ENCODE results near the gene CENPM.
"Not testable (repeated sequence)": the region's sequence is repeated elsewhere in the genome, so short reads cannot be mapped to it uniquely, and the experiment has no call there.

CENPM gene

GRCh38 chr22:41966607-41967240 lies 19.8 kb upstream of the CENPM start:
- DNase-seq (ENCODE audit: low read depth in 2 of 2): peak in 1 of 2 donors; percentile 18

- DNase-seq (ENCODE audit: low read depth in 2 of 2): no peak
Observed at GRCh38 chr22:41966225-41966606, 19.3 kb upstream of the CENPM start.

GRCh38 chr22:41964112-41964491 lies 17.1 kb upstream of the CENPM start:
- DNase-seq (ENCODE audit: low read depth in 2 of 2): no peak

- no peak for DNase-seq (ENCODE audit: low read depth in 2 of 2)
Observed at GRCh38 chr22:41963453-41964111, 16.6 kb upstream of the CENPM start.

- no peak for DNase-seq (ENCODE audit: low read depth in 2 of 2)
Observed at GRCh38 chr22:41957941-41958556, 11.1 kb upstream of the CENPM start.

- DNase-seq (ENCODE audit: low read depth in 2 of 2): no peak
Observed at GRCh38 chr22:41952713-41953112, 5.8 kb upstream of the CENPM start.

- DNase-seq (ENCODE audit: low read depth in 2 of 2): no peak
Observed at GRCh38 chr22:41951898-41952474, 5.0 kb upstream of the CENPM start, which contains the start of gene SMIM45. Gene SMIM45 (plus strand): TSS chr22:41952150.

GRCh38 chr22:41949297-41949965 lies 2.5 kb upstream of the CENPM start:
- no peak for DNase-seq (ENCODE audit: low read depth in 2 of 2)

- not testable (repeated sequence) for DNase-seq (ENCODE audit: low read depth in 2 of 2)
Observed at GRCh38 chr22:41948928-41949296, 2.0 kb upstream of the CENPM start.

- no peak for DNase-seq (ENCODE audit: low read depth in 2 of 2)
Observed at GRCh38 chr22:41948142-41948541, 1.2 kb upstream of the CENPM start.

- no peak for DNase-seq (ENCODE audit: low read depth in 2 of 2)
Observed at GRCh38 chr22:41947424-41948080, 600 bp upstream of the CENPM start.

- DNase-seq (ENCODE audit: low read depth in 2 of 2): no peak
Observed at GRCh38 chr22:41943661-41944209, 3.2 kb downstream of the CENPM start.

GRCh38 chr22:41940832-41941765 lies 5.9 kb downstream of the CENPM start:
- DNase-seq (ENCODE audit: low read depth in 2 of 2): peak; percentile 68 to 71

- peak; percentile 84 to 88 for DNase-seq (ENCODE audit: low read depth in 2 of 2)
Observed at GRCh38 chr22:41939981-41940831, 6.7 kb downstream of the CENPM start.

GRCh38 chr22:41936894-41937169 lies 10.1 kb downstream of the CENPM start:
- no peak for DNase-seq (ENCODE audit: low read depth in 2 of 2)

- no peak for DNase-seq (ENCODE audit: low read depth in 2 of 2)
Observed at GRCh38 chr22:41935509-41935908, 11.4 kb downstream of the CENPM start.

GRCh38 chr22:41935015-41935351 lies 12.0 kb downstream of the CENPM start:
- no peak for DNase-seq (ENCODE audit: low read depth in 2 of 2)

GRCh38 chr22:41934284-41935014 lies 12.5 kb downstream of the CENPM start:
- no peak for DNase-seq (ENCODE audit: low read depth in 2 of 2)

All from activated CD4-positive, alpha-beta T cell treated with anti-CD3 and anti-CD28 coated beads for 24 hours (primary cell).